Hepatocyte (in vitro differentiated cells): ENCODE results near the gene SLC26A11. TPM values are rescaled to one million over a fixed set of nuclear protein-coding genes. Genes with fewer than 3 reads are reported as not detected.
A peak's percentile ranks its signal among the peaks of the same experiment; 100 is the strongest.

Source experiments
- DNase-seq: peaks from one replicate; pipeline ENCODE4 v3.0.0-alpha.2; 2016; ENCODE audit warnings: low spot score
- H2AFZ ChIP-seq: fragments of 200-600 bp; sonication (generic); 2 replicates; pipeline ENCODE4 v1.6.0; 2016; ENCODE audit warnings: antibody characterized with exemption, mild to moderate bottlenecking
- H3K27ac ChIP-seq: fragments of 200-600 bp; sonication (generic); 2 replicates; pipeline ENCODE4 v1.5.1; 2016; ENCODE audit warnings: mild to moderate bottlenecking
- H3K27me3 ChIP-seq: fragments of 200-600 bp; sonication (generic); 2 replicates; pipeline ENCODE4 v1.6.1; 2016
- H3K36me3 ChIP-seq: fragments of 200-600 bp; sonication (generic); replicated peaks from 2 replicates; pipeline ENCODE4 v1.5.1; 2016; ENCODE audit warnings: low read depth; ENCODE audit not compliant: insufficient read depth
- H3K4me1 ChIP-seq: fragments of 200-600 bp; sonication (generic); 2 replicates; pipeline ENCODE4 v1.5.1; 2016; ENCODE audit warnings: mild to moderate bottlenecking, moderate library complexity; ENCODE audit not compliant: insufficient read depth
- H3K4me2 ChIP-seq: fragments of 200-600 bp; sonication (generic); 2 replicates; pipeline ENCODE4 v1.6.0; 2016
- H3K4me3 ChIP-seq: fragments of 200-600 bp; sonication (generic); 2 replicates; pipeline ENCODE4 v1.5.1; 2016; ENCODE audit warnings: mild to moderate bottlenecking
- H3K79me2 ChIP-seq: fragments of 200-600 bp; sonication (generic); 2 replicates; pipeline ENCODE4 v1.6.0; 2017; ENCODE audit warnings: mild to moderate bottlenecking
- H3K9me2 ChIP-seq: fragments of 200-600 bp; sonication (generic); replicated peaks from 2 replicates; pipeline ENCODE4 v1.6.0; 2017; ENCODE audit warnings: mild to moderate bottlenecking; ENCODE audit not compliant: insufficient read depth
- H3K9me3 ChIP-seq: fragments of 200-600 bp; sonication (generic); 2 replicates; pipeline ENCODE4 v1.5.1; 2016; ENCODE audit warnings: low read depth, mild to moderate bottlenecking
- H4K20me1 ChIP-seq: fragments of 200-600 bp; sonication (generic); 2 replicates; pipeline ENCODE4 v1.6.0; 2016; ENCODE audit warnings: mild to moderate bottlenecking; ENCODE audit not compliant: insufficient read depth, poor library complexity, severe bottlenecking
- CTCF ChIP-seq: fragments of 200-600 bp; sonication (generic); IDR thresholded peaks from 2 replicates; pipeline ENCODE4 v1.5.1; 2016; ENCODE audit warnings: antibody characterized with exemption, mild to moderate bottlenecking; ENCODE audit not compliant: poor library complexity
- EZH2 ChIP-seq: fragments of 200-600 bp; sonication (generic); IDR thresholded peaks from 2 replicates; pipeline ENCODE4 v1.6.1; 2016; ENCODE audit warnings: antibody characterized with exemption, mild to moderate bottlenecking, borderline replicate concordance
- EZH2phosphoT487 ChIP-seq: fragments of 200-600 bp; sonication (generic); IDR thresholded peaks from one replicate; pipeline ENCODE4 v1.6.1; 2018; ENCODE audit warnings: antibody characterized with exemption, mild to moderate bottlenecking, low read depth, moderate library complexity; ENCODE audit not compliant: unreplicated experiment, severe bottlenecking
- WGBS: methylation state at CpG from one replicate; pipeline ENCODE4 v1.1.6; 2016; ENCODE audit warnings: low lambda C conversion rate; ENCODE audit errors: missing lambda C conversion rate; 5-methylcytosine and 5-hydroxymethylcytosine counted together
- polyA plus RNA-seq: library from polyadenylated mRNA; unstranded; fragments of >200 nt; fragmentation: Nextera tagmentation; extraction: Ambion mirVana; gene quantifications from 2 replicates; pipeline ENCODE4 v1.2.1, GENCODE V29; 2016
- total RNA-seq: library from RNA; depleted of rRNA; stranded (reverse); fragments of >200 nt; gene quantifications from 2 replicates; pipeline ENCODE4 v1.2.3, GENCODE V29; 2014

The SLC26A11 gene
- total and polyA plus RNA-seq, 2 experiments from 2014 or later: 17.5 to 24.9 TPM

DNA sequence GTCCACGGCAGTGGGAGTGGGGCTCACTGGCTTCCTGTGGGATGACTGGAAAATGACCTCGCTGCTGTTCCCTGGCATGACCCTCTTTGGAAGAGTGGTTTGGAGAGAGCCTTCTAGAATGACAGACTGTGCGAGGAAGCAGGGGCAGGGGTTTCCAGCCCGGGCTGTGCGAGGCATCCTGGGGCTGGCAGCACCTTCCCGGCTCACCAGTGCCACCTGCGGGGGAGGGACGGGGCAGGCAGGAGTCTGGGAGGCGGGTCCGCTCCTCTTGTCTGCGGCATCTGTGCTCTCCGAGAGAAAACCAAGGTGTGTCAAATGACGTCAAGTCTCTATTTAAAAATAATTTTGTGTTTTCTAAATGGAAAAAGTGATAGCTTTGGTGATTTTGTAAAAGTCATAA, 32.6 kb downstream of the SLC26A11 start:
- no peak for DNase-seq
- WGBS: 76% methylated on average over 13 of the region's 13 CpGs
- H3K9me2 ChIP-seq: no peaks in the 10 kb centered on the region
- H2AFZ ChIP-seq: no peak overlapping the region
- no peaks in the 10 kb centered on the region for H4K20me1 ChIP-seq
- H3K79me2 ChIP-seq: no peaks in the 10 kb centered on the region
- H3K4me2 ChIP-seq: no peak overlapping the region
- no peaks in the 10 kb centered on the region for H3K9me3 ChIP-seq
- no peak overlapping the region for H3K4me3 ChIP-seq
- TF ChIP-seq EZH2phosphoT487 (no peak), CTCF (peak; percentile 31), EZH2 (no peak)
- H3K4me1 ChIP-seq: peaks cover 11% of the 10 kb centered on the region
- H3K27me3 ChIP-seq: no peaks in the 10 kb centered on the region
- no peaks in the 10 kb centered on the region for H3K36me3 ChIP-seq
- H3K27ac ChIP-seq: no peak overlapping the region

DNA sequence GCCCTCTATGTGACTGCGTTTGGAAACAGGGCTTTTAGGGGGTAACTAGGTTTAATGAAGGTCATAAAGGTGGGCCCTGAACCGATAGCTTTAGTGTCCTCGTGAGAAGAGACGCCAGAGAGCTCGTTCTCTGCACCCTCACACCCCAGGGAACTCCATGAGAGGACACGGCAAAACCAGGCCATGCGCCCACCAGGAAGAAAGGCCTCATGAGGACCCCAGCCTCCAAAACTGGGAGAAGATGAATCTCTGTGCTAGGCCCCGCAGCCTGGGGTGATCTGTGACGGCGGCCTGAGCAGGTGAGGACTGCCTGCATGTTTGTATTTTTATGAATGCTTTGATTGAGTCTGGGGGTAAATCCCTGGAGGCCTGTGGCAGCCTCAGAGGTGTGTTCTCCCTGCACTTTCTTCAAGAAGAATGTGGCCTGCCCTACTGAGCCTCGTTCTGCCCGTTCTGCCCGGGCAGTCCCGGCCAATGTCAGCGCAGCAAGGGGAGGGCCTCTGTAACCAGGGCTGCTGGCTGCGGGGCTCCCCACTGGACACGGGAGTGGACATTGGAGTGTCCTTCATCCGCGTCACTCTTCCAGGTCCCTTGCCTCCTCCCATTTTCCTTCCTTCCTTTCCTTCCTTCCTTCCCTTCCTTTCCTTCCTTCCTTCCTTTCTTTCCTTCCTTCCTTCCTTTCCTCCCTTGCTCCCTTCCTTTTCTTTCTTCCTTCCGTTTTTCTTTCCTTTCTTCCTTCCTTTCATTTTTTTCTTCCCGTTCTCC, 33.6 kb downstream of the SLC26A11 start:
- no peak overlapping the region for H3K4me2 ChIP-seq
- H3K36me3 ChIP-seq: no peaks in the 10 kb centered on the region
- WGBS: 89% methylated on average over 21 of the region's 21 CpGs
- no peaks in the 10 kb centered on the region for H4K20me1 ChIP-seq
- H3K9me3 ChIP-seq: no peaks in the 10 kb centered on the region
- H3K79me2 ChIP-seq: no peaks in the 10 kb centered on the region
- H3K27ac ChIP-seq: peak overlapping the region; percentile 81
- no peaks in the 10 kb centered on the region for H3K27me3 ChIP-seq
- no peak overlapping the region for H2AFZ ChIP-seq
- peaks cover 11% of the 10 kb centered on the region for H3K4me1 ChIP-seq
- DNase-seq: no peak
- no peaks in the 10 kb centered on the region for H3K9me2 ChIP-seq
- TF ChIP-seq EZH2 (no peak), CTCF (no peak), EZH2phosphoT487 (no peak)
- no peak overlapping the region for H3K4me3 ChIP-seq

- Histone ChIP-seq H3K9me2 (no peaks in the 10 kb centered on the region), H3K27me3 (no peaks in the 10 kb centered on the region), H3K4me1 (peaks cover 13% of the 10 kb centered on the region), H3K4me2 (no peak overlapping the region), H3K79me2 (no peaks in the 10 kb centered on the region), H3K27ac (peak overlapping the region; percentile 81), H3K36me3 (no peaks in the 10 kb centered on the region), H4K20me1 (no peaks in the 10 kb centered on the region), H2AFZ (no peak overlapping the region), H3K9me3 (no peaks in the 10 kb centered on the region), H3K4me3 (no peak overlapping the region)
- TF ChIP-seq EZH2 (no peak), CTCF (no peak), EZH2phosphoT487 (no peak)
- WGBS: 67% methylated on average over 13 of the region's 13 CpGs
- DNase-seq: peak; percentile 78
Observed at GRCh38 chr17:80254396-80255251, 34.4 kb downstream of the SLC26A11 start.
